SH-SY5Y (cell line): ENCODE measurements around the gene ILKAP.

Source experiments
- GATA2 ChIP-seq: IDR thresholded peaks from 2 replicates; pipeline ENCODE4 v1.6.1; 2011; ENCODE audit warnings: mild to moderate bottlenecking, low read depth, low read length
- GATA3 ChIP-seq: IDR thresholded peaks from 2 replicates; pipeline ENCODE4 v1.6.1; 2011; ENCODE audit warnings: low read depth, mild to moderate bottlenecking, low read length, moderate library complexity

GRCh38 chr2:238163481-238164198, 39.9 kb downstream of the ILKAP start:
- TF ChIP-seq GATA2 (no peak), GATA3 (no peak)
